ENCODE results near the gene APOBR.
"Not testable (repeated sequence)": the region's sequence is repeated elsewhere in the genome, so short reads cannot be mapped to it uniquely, and the experiment has no call there.

Gene APOBR

GRCh38 chr16:28477311-28477920 is 17.0 kb upstream of the APOBR start:
- H3K36me3 ChIP-seq (ENCODE audit: control insufficient read depth, low read length), result peaks cover 5% of the 10 kb centered on the region; the same call in 1 of the 2 replicates
- H4K20me1 ChIP-seq (ENCODE audit: control insufficient read depth, insufficient read depth, low read depth, low read length), result no peaks in the 10 kb centered on the region
- peaks cover 10% of the 10 kb centered on the region for H3K4me1 ChIP-seq (ENCODE audit: control insufficient read depth, low read length)
- H3K27me3 ChIP-seq (ENCODE audit: control insufficient read depth, low read length), result no peaks in the 10 kb centered on the region
- H3K27ac ChIP-seq (ENCODE audit: low read depth, low read length), result no peak overlapping the region
- H3K79me2 ChIP-seq (ENCODE audit: control insufficient read depth, low read length), result no peaks in the 10 kb centered on the region
- no peaks in the 10 kb centered on the region for H3F3A ChIP-seq (ENCODE audit: control insufficient read depth, insufficient read depth)
- H3K9me3 ChIP-seq (ENCODE audit: control insufficient read depth, insufficient read depth, low read length), result no peaks in the 10 kb centered on the region
- no peak overlapping the region for H3K4me3 ChIP-seq (ENCODE audit: low read length)
- no peaks in the 10 kb centered on the region for H3K9me2 ChIP-seq (replicated peaks; ENCODE audit: control insufficient read depth, low read length)
- TF ChIP-seq EZH2phosphoT487 (IDR thresholded peaks at IDR 0.05; ENCODE audit: borderline replicate concordance, low read length) (no peak), CTCF (IDR thresholded peaks at IDR 0.05; ENCODE audit: low read depth, low read length, poor library complexity, severe bottlenecking) (no peak)
- H3K4me2 ChIP-seq (ENCODE audit: low read length), result no peak overlapping the region

- H3K27me3 ChIP-seq (ENCODE audit: control insufficient read depth, low read length), result no peaks in the 10 kb centered on the region
- H4K20me1 ChIP-seq (ENCODE audit: control insufficient read depth, insufficient read depth, low read depth, low read length), result no peaks in the 10 kb centered on the region
- no peaks in the 10 kb centered on the region for H3K9me3 ChIP-seq (ENCODE audit: control insufficient read depth, insufficient read depth, low read length)
- H3K9me2 ChIP-seq (replicated peaks; ENCODE audit: control insufficient read depth, low read length), result no peaks in the 10 kb centered on the region
- H3K36me3 ChIP-seq (ENCODE audit: control insufficient read depth, low read length), result peaks cover 5% of the 10 kb centered on the region; the same call in 1 of the 2 replicates
- H3F3A ChIP-seq (ENCODE audit: control insufficient read depth, insufficient read depth), result no peaks in the 10 kb centered on the region
- H3K4me3 ChIP-seq (ENCODE audit: low read length), result no peak overlapping the region
- H3K79me2 ChIP-seq (ENCODE audit: control insufficient read depth, low read length), result no peaks in the 10 kb centered on the region
- no peak for TF ChIP-seq EZH2phosphoT487 (IDR thresholded peaks at IDR 0.05; ENCODE audit: borderline replicate concordance, low read length)
- TF ChIP-seq CTCF (IDR thresholded peaks at IDR 0.05; ENCODE audit: low read depth, low read length, poor library complexity, severe bottlenecking), result no peak
- no peak overlapping the region for H3K27ac ChIP-seq (ENCODE audit: low read depth, low read length)
- H3K4me1 ChIP-seq (ENCODE audit: control insufficient read depth, low read length), result peaks cover 6% of the 10 kb centered on the region
- no peak overlapping the region for H3K4me2 ChIP-seq (ENCODE audit: low read length)
Measured at GRCh38 chr16:28478506-28479180, 15.8 kb upstream of the APOBR start.

- H3K36me3 ChIP-seq (ENCODE audit: control insufficient read depth, low read length), result peaks cover 5% of the 10 kb centered on the region; the same call in 1 of the 2 replicates
Measured at GRCh38 chr16:28482026-28482425, 12.4 kb upstream of the APOBR start.

GRCh38 chr16:28483361-28483760 is 11.1 kb upstream of the APOBR start:
- not testable (repeated sequence) for H4K20me1 ChIP-seq (ENCODE audit: control insufficient read depth, insufficient read depth, low read depth, low read length); H3K27ac ChIP-seq (ENCODE audit: low read depth, low read length); H3K27me3 ChIP-seq (ENCODE audit: control insufficient read depth, low read length); H3K36me3 ChIP-seq (ENCODE audit: control insufficient read depth, low read length); H3K4me3 ChIP-seq (ENCODE audit: low read length); H3K4me2 ChIP-seq (ENCODE audit: low read length); H3K4me1 ChIP-seq (ENCODE audit: control insufficient read depth, low read length); H3K79me2 ChIP-seq (ENCODE audit: control insufficient read depth, low read length); H3K9me2 ChIP-seq (replicated peaks; ENCODE audit: control insufficient read depth, low read length); H3F3A ChIP-seq (ENCODE audit: control insufficient read depth, insufficient read depth); H3K9me3 ChIP-seq (ENCODE audit: control insufficient read depth, insufficient read depth, low read length)

More at GRCh38 chr16:28482026-28482425, 12.4 kb upstream of the APOBR start:
- no peaks in the 10 kb centered on the region for H3K4me1 ChIP-seq (ENCODE audit: control insufficient read depth, low read length)
- no peak overlapping the region for H3K27ac ChIP-seq (ENCODE audit: low read depth, low read length)
- no peaks in the 10 kb centered on the region for H3K79me2 ChIP-seq (ENCODE audit: control insufficient read depth, low read length)
- H3K9me3 ChIP-seq (ENCODE audit: control insufficient read depth, insufficient read depth, low read length), result no peaks in the 10 kb centered on the region
- no peaks in the 10 kb centered on the region for H3F3A ChIP-seq (ENCODE audit: control insufficient read depth, insufficient read depth)
- no peak for TF ChIP-seq EZH2phosphoT487 (IDR thresholded peaks at IDR 0.05; ENCODE audit: borderline replicate concordance, low read length)
- no peak for TF ChIP-seq CTCF (IDR thresholded peaks at IDR 0.05; ENCODE audit: low read depth, low read length, poor library complexity, severe bottlenecking)
- H4K20me1 ChIP-seq (ENCODE audit: control insufficient read depth, insufficient read depth, low read depth, low read length), result no peaks in the 10 kb centered on the region
- no peak overlapping the region for H3K4me2 ChIP-seq (ENCODE audit: low read length)
- H3K27me3 ChIP-seq (ENCODE audit: control insufficient read depth, low read length), result no peaks in the 10 kb centered on the region
- H3K4me3 ChIP-seq (ENCODE audit: low read length), result no peak overlapping the region
- no peaks in the 10 kb centered on the region for H3K9me2 ChIP-seq (replicated peaks; ENCODE audit: control insufficient read depth, low read length)
